Progenitor cell of endocrine pancreas (in vitro differentiated cells): ENCODE data around the gene GATA5. TPM values are rescaled to one million over a fixed set of nuclear protein-coding genes. Genes with fewer than 3 reads are reported as not detected.
A peak's percentile ranks its signal among the peaks of the same experiment; 100 is the strongest.

Experiments
- DNase-seq: peaks from one replicate; pipeline ENCODE4 v3.0.0; 2021; ENCODE audit warnings: low spot score; ENCODE audit not compliant: unreplicated experiment
- H3K27ac Mint-ChIP-seq: 2 replicates; pipeline ENCODE4 v1.8.0; 2021; ENCODE audit warnings: mild to moderate bottlenecking, moderate library complexity, mixed read lengths
- H3K27me3 Mint-ChIP-seq: 2 replicates; pipeline ENCODE4 v1.8.0; 2021; ENCODE audit warnings: mixed read lengths
- H3K36me3 Mint-ChIP-seq: 2 replicates; pipeline ENCODE4 v1.8.0; 2022; ENCODE audit warnings: mixed read lengths; ENCODE audit not compliant: insufficient read depth
- H3K4me1 Mint-ChIP-seq: 2 replicates; pipeline ENCODE4 v1.8.0; 2021; ENCODE audit warnings: low read depth, mixed read lengths
- H3K4me3 Mint-ChIP-seq: 2 replicates; pipeline ENCODE4 v1.8.0; 2021; ENCODE audit warnings: low read depth, mild to moderate bottlenecking, moderate library complexity, mixed read lengths
- H3K9me3 Mint-ChIP-seq: 2 replicates; pipeline ENCODE4 v1.8.0; 2021; ENCODE audit warnings: low read depth, mixed read lengths
- total RNA-seq: library from RNA; stranded (reverse); gene quantifications from 2 replicates; pipeline ENCODE4 v1.2.1, GENCODE V29; 2021
- TF ChIP-seq, protein P1 (sequence below): fragments of 200-600 bp; sonication (generic); IDR thresholded peaks from one replicate; pipeline ENCODE4 v1.5.0; 2021; ENCODE audit warnings: antibody characterized with exemption, mild to moderate bottlenecking; ENCODE audit not compliant: unreplicated experiment

The GATA5 gene
- total RNA-seq, 1 donor from 2014 or later = 3.8 TPM

DNA sequence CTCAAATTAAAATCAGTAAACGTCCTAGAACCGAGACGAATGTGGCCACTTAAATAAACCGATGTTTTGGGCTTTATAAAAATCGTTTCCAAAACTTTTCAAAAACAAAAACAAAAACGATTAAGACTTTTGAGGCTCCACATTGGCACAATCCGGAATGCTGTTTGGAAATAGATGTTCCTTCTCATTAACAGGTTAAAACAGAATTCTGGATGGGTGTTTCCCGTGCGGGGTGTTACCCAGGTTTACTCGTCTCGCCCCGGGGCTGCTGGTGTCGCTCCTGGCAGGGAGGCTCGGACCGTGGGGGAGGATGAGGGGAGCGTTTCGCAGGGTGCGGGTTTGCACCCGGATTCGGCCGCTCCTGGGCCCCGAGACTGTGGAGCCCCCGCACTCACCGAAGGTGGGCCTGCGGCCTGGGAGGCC lies 1.2 kb downstream of the GATA5 start:
- Mint-ChIP-seq H3K27me3 (peaks cover 45% of the 10 kb centered on the region), H3K4me3 (peak overlapping the region; percentile 55), H3K27ac (no peak overlapping the region), H3K36me3 (no peaks in the 10 kb centered on the region), H3K4me1 (peaks cover 23% of the 10 kb centered on the region), H3K9me3 (no peaks in the 10 kb centered on the region)
- no peak for DNase-seq
- TF ChIP-seq, protein P1, sequence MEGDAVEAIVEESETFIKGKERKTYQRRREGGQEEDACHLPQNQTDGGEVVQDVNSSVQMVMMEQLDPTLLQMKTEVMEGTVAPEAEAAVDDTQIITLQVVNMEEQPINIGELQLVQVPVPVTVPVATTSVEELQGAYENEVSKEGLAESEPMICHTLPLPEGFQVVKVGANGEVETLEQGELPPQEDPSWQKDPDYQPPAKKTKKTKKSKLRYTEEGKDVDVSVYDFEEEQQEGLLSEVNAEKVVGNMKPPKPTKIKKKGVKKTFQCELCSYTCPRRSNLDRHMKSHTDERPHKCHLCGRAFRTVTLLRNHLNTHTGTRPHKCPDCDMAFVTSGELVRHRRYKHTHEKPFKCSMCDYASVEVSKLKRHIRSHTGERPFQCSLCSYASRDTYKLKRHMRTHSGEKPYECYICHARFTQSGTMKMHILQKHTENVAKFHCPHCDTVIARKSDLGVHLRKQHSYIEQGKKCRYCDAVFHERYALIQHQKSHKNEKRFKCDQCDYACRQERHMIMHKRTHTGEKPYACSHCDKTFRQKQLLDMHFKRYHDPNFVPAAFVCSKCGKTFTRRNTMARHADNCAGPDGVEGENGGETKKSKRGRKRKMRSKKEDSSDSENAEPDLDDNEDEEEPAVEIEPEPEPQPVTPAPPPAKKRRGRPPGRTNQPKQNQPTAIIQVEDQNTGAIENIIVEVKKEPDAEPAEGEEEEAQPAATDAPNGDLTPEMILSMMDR = no peak

DNA sequence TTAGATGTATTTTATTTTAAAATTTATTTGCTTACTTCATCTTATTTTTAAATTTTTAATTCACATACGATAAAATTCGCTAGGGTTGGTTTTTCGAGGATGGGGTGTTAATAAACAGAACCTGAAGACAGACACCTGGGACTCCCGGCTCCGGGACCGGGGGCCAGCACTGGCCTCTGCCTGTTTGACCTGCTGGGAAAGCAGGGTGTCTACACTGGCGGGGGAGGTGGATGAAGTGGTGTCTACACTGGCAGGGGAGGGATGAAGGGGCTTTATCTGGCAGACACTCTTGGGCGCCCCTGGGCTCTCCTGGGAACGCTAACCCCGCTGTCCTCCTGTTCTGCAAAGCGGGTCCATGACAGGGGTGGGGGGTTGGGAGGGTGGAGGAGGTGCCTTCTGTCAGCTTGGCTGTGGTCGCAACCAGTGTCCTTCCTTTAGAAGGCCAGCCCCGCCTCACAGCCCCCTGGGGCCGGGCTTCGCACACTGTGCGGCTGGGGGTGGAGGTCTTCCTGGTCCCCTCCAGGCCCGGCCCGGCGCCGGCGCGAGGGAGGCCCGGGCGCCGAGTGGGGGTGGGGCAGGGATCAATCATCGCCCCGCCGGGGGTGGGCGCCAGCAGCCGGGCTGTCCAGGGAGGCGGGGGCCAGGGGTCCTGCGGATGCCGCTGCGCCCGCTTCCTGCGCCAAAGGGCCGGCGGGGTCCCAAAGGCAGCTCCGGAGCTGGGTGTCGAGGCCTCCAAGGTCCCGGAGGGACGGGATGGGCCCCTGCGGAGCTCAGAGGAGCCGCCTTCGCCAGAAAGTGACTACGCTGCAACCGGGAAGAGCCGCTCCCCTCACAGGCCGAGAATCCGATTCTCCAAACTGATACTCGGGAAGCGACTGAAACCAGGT lies 1.8 kb downstream of the GATA5 start:
- H3K4me1 Mint-ChIP-seq = peaks cover 17% of the 10 kb centered on the region
- H3K4me3 Mint-ChIP-seq = peak overlapping the region; percentile 55
- H3K36me3 Mint-ChIP-seq = no peaks in the 10 kb centered on the region
- no peak for DNase-seq
- H3K27me3 Mint-ChIP-seq = peaks cover 44% of the 10 kb centered on the region
- no peak overlapping the region for H3K27ac Mint-ChIP-seq
- TF ChIP-seq, protein P1 = no peak
- H3K9me3 Mint-ChIP-seq = no peaks in the 10 kb centered on the region

DNA sequence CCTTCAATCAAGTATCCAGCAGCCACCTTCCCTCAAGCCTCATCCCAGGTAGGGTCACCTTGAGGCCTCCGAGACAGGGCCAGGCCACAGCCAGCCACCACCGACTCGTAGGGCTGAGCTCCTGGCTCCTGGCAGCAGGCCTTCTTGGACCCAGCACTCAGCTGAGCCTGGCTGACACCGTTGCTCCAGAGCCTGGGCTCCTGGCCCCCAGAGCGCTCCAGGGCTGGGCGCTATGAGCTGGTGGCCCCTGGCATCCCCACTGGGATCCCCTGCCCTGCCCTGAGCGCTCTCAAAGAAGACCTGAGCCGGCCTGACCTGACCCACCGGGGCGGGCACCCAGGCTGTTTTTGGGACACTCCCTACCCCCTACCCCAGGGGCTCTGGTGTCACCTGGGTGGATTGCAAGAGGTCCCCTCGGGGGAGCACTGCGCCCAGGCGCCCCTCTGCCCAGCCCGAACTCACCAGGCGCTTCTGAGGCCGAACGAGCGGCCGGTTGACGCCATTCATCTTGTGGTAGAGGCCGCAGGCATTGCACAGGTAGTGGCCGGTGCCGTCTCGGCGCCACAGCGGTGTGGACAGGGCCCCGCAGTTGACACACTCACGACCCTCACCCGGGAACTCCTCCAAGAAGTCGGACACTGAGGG lies 2.7 kb downstream of the GATA5 start:
- Mint-ChIP-seq H3K36me3 (no peaks in the 10 kb centered on the region), H3K9me3 (no peaks in the 10 kb centered on the region), H3K27me3 (peaks cover 38% of the 10 kb centered on the region), H3K4me1 (peaks cover 12% of the 10 kb centered on the region), H3K27ac (no peak overlapping the region), H3K4me3 (no peak overlapping the region)
- TF ChIP-seq, protein P1 = no peak
- no peak for DNase-seq

DNA sequence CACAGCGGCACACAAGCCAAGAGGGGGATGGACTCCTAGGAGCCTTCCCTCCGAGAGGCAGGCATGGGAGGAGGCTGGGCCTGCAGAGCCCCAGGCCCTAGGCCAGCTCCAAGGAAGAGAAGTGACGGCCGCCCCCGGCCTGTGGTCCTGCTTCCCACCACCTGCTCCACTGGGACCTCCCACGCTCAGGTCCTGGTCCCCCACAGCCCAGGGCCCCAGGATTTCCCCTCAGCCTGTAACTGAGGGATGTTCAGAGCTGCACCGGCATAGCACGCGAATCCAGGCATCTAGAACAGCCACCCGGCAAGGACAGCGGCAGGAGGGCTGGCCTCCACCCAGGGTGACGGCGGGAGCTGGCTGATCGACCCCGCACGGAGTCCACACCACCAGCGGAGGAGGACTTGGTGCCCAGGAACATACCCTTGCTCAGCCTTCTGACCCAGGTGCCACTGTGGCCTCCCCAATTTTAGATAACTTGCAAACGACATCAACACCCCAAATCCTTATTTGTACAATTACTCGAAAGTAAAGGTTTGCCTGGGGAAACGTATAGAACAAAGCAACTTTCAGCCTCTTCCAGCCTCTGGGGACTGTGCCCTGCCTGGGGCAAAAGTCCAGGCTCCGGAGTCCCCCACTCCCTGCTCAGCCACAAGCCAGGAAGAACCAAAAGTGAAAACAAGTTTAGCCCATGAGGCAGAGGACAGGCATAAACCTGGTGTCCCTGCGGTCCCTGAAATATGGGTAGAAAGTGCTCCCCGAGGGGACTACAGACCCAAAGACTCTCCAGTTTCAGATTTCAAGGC lies 3.5 kb downstream of the GATA5 start:
- Mint-ChIP-seq H3K36me3 (no peaks in the 10 kb centered on the region), H3K4me3 (no peak overlapping the region), H3K27ac (peak overlapping the region; percentile 74), H3K27me3 (peaks cover 30% of the 10 kb centered on the region), H3K4me1 (peaks cover 11% of the 10 kb centered on the region), H3K9me3 (no peaks in the 10 kb centered on the region)
- DNase-seq = no peak
- TF ChIP-seq, protein P1 = no peak

DNA sequence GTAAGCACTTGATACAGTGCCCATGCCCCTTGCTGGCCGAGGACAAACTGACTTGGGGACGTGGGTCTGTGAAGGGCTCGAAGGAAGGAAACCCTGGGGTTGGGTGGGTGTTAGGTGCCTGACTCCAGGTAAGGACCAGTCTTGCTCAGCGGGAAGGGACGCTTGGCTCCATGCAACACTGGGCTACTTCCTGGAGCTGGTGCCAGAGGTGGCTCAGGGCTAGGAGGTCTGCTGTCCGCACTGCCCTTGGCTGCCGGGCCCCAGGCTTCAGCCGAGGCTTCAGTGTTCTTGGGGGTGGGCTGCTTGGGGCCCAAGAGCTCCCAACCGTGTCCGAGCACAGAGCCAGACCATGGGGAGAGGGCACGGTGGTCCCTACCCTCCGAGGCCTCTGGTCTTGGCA lies 5.3 kb downstream of the GATA5 start:
- TF ChIP-seq, protein P1 = no peak
- H3K4me1 Mint-ChIP-seq = peaks cover 11% of the 10 kb centered on the region
- no peak overlapping the region for H3K27ac Mint-ChIP-seq
- DNase-seq = no peak
- H3K27me3 Mint-ChIP-seq = peaks cover 26% of the 10 kb centered on the region
- no peaks in the 10 kb centered on the region for H3K36me3 Mint-ChIP-seq
- no peaks in the 10 kb centered on the region for H3K9me3 Mint-ChIP-seq
- no peak overlapping the region for H3K4me3 Mint-ChIP-seq
